ENCODE results near the gene ICAM2.
"Not testable (repeated sequence)": the region's sequence is repeated elsewhere in the genome, so short reads cannot be mapped to it uniquely, and the experiment has no call there.

The ICAM2 gene

GRCh38 chr17:63984651-63985386, 35.6 kb downstream of the ICAM2 start:
- H3K79me1 ChIP-seq (replicated peaks; ENCODE audit: low read length, poor library complexity, severe bottlenecking) = no peaks in the 10 kb centered on the region
- H3K23ac ChIP-seq (ENCODE audit: low read length in 2 of 2) = no peak overlapping the region
- no peak overlapping the region for H2BK120ac ChIP-seq (ENCODE audit: low read depth, low read length)
- H2AFZ ChIP-seq (ENCODE audit: low read depth, low read length) = no peak overlapping the region
- H3K36me3 ChIP-seq (ENCODE audit: control insufficient read depth in 1 of 2, insufficient read depth in 2 of 2, low read depth in 1 of 2, low read length in 2 of 2) = no peaks in the 10 kb centered on the region
- peak overlapping the region; percentile 31 for H4K91ac ChIP-seq (ENCODE audit: low read length)
- no peak overlapping the region for H3K27ac ChIP-seq (ENCODE audit: low read length, poor library complexity, severe bottlenecking)
- H3K9me3 ChIP-seq (ENCODE audit: control insufficient read depth, low read length) = peaks cover 5% of the 10 kb centered on the region
- DNase-seq = peak; percentile 88
- peak overlapping the region in 1 of 2 experiments; percentile 22 for H3K14ac ChIP-seq (ENCODE audit: low read length in 2 of 2)
- peak overlapping the region in 1 of 2 experiments; percentile 42 for H2BK12ac ChIP-seq (ENCODE audit: low read length in 2 of 2)
- peaks cover 9 to 12% of the 10 kb centered on the region in 2 experiments for H3K27me3 ChIP-seq (ENCODE audit: control insufficient read depth in 1 of 2, insufficient read depth in 1 of 2, low read length in 2 of 2)
- no peak overlapping the region for H3K4me2 ChIP-seq (ENCODE audit: low read length, poor library complexity, severe bottlenecking)
- H4K8ac ChIP-seq (ENCODE audit: low read length) = no peak overlapping the region
- no peak overlapping the region for H2BK5ac ChIP-seq (ENCODE audit: low read depth, low read length, poor library complexity, severe bottlenecking)
- H3K9ac ChIP-seq (ENCODE audit: low read length) = peak overlapping the region; percentile 21
- WGBS = 79% methylated on average over 13 of the region's 16 CpGs
- H2AK5ac ChIP-seq (ENCODE audit: low read length, severe bottlenecking) = no peak overlapping the region
- H3K4ac ChIP-seq (ENCODE audit: low read depth in 1 of 2, low read length in 2 of 2) = no peak overlapping the region
- H3K4me1 ChIP-seq (ENCODE audit: control insufficient read depth, insufficient read depth, low read depth, low read length) = peaks cover 13% of the 10 kb centered on the region
- peak overlapping the region in 1 of 2 experiments; percentile 7 for H3K18ac ChIP-seq (ENCODE audit: low read depth in 1 of 2, low read length in 2 of 2)
- no peak overlapping the region for H2BK15ac ChIP-seq (ENCODE audit: low read depth, poor library complexity, severe bottlenecking)
- H3K4me3 ChIP-seq (ENCODE audit: insufficient read depth in 1 of 2, low read depth in 1 of 2, low read length in 2 of 2) = no peak overlapping the region

GRCh38 chr17:63984236-63984635, 36.2 kb downstream of the ICAM2 start:
- Histone ChIP-seq H3K14ac (ENCODE audit: low read length in 2 of 2) (no peak overlapping the region), H3K4me3 (ENCODE audit: insufficient read depth in 1 of 2, low read depth in 1 of 2, low read length in 2 of 2) (no peak overlapping the region), H2AK5ac (ENCODE audit: low read length, severe bottlenecking) (no peak overlapping the region), H3K18ac (ENCODE audit: low read depth in 1 of 2, low read length in 2 of 2) (no peak overlapping the region), H3K27me3 (ENCODE audit: control insufficient read depth in 1 of 2, insufficient read depth in 1 of 2, low read length in 2 of 2) (peaks cover 3 to 6% of the 10 kb centered on the region in 2 experiments), H3K27ac (ENCODE audit: low read length, poor library complexity, severe bottlenecking) (no peak overlapping the region), H4K91ac (ENCODE audit: low read length) (no peak overlapping the region), H2BK12ac (ENCODE audit: low read length in 2 of 2) (no peak overlapping the region), H3K9ac (ENCODE audit: low read length) (peak overlapping the region; percentile 21), H3K4ac (ENCODE audit: low read depth in 1 of 2, low read length in 2 of 2) (no peak overlapping the region), H3K9me3 (ENCODE audit: control insufficient read depth, low read length) (peaks cover 5% of the 10 kb centered on the region), H3K4me2 (ENCODE audit: low read length, poor library complexity, severe bottlenecking) (no peak overlapping the region), H2BK5ac (ENCODE audit: low read depth, low read length, poor library complexity, severe bottlenecking) (no peak overlapping the region), H3K36me3 (ENCODE audit: control insufficient read depth in 1 of 2, insufficient read depth in 2 of 2, low read depth in 1 of 2, low read length in 2 of 2) (no peaks in the 10 kb centered on the region), H2BK120ac (ENCODE audit: low read depth, low read length) (no peak overlapping the region), H3K4me1 (ENCODE audit: control insufficient read depth, insufficient read depth, low read depth, low read length) (peaks cover 13% of the 10 kb centered on the region), H3K79me1 (replicated peaks; ENCODE audit: low read length, poor library complexity, severe bottlenecking) (no peaks in the 10 kb centered on the region), H4K8ac (ENCODE audit: low read length) (no peak overlapping the region), H3K23ac (ENCODE audit: low read length in 2 of 2) (no peak overlapping the region), H2BK15ac (ENCODE audit: low read depth, poor library complexity, severe bottlenecking) (no peak overlapping the region), H2AFZ (ENCODE audit: low read depth, low read length) (no peak overlapping the region)
- no peak for DNase-seq
- 69% methylated on average over 4 of the region's 5 CpGs for WGBS

- Histone ChIP-seq H2BK15ac (ENCODE audit: low read depth, poor library complexity, severe bottlenecking) (no peak overlapping the region), H3K27me3 (ENCODE audit: control insufficient read depth in 1 of 2, insufficient read depth in 1 of 2, low read length in 2 of 2) (peaks cover 0 to 3% of the 10 kb centered on the region in 2 experiments), H3K23ac (ENCODE audit: low read length in 2 of 2) (no peak overlapping the region), H3K9ac (ENCODE audit: low read length) (no peak overlapping the region), H3K18ac (ENCODE audit: low read depth in 1 of 2, low read length in 2 of 2) (no peak overlapping the region), H3K36me3 (ENCODE audit: control insufficient read depth in 1 of 2, insufficient read depth in 2 of 2, low read depth in 1 of 2, low read length in 2 of 2) (no peaks in the 10 kb centered on the region), H3K9me3 (ENCODE audit: control insufficient read depth, low read length) (peaks cover 5% of the 10 kb centered on the region), H2AFZ (ENCODE audit: low read depth, low read length) (no peak overlapping the region), H2BK120ac (ENCODE audit: low read depth, low read length) (no peak overlapping the region), H2BK5ac (ENCODE audit: low read depth, low read length, poor library complexity, severe bottlenecking) (no peak overlapping the region), H3K4ac (ENCODE audit: low read depth in 1 of 2, low read length in 2 of 2) (no peak overlapping the region), H2BK12ac (ENCODE audit: low read length in 2 of 2) (no peak overlapping the region), H3K4me2 (ENCODE audit: low read length, poor library complexity, severe bottlenecking) (no peak overlapping the region), H3K14ac (ENCODE audit: low read length in 2 of 2) (no peak overlapping the region), H4K8ac (ENCODE audit: low read length) (no peak overlapping the region), H3K79me1 (replicated peaks; ENCODE audit: low read length, poor library complexity, severe bottlenecking) (no peaks in the 10 kb centered on the region), H2AK5ac (ENCODE audit: low read length, severe bottlenecking) (no peak overlapping the region), H4K91ac (ENCODE audit: low read length) (no peak overlapping the region), H3K27ac (ENCODE audit: low read length, poor library complexity, severe bottlenecking) (no peak overlapping the region), H3K4me3 (ENCODE audit: insufficient read depth in 1 of 2, low read depth in 1 of 2, low read length in 2 of 2) (no peak overlapping the region), H3K4me1 (ENCODE audit: control insufficient read depth, insufficient read depth, low read depth, low read length) (peaks cover 9% of the 10 kb centered on the region)
- 90% methylated on average over 7 of the region's 7 CpGs for WGBS
- no peak for DNase-seq
Measured at GRCh38 chr17:63983320-63983719, 37.1 kb downstream of the ICAM2 start.

- H3K23ac ChIP-seq (ENCODE audit: low read length in 2 of 2); H3K27ac ChIP-seq (ENCODE audit: low read length, poor library complexity, severe bottlenecking); H3K9ac ChIP-seq (ENCODE audit: low read length); H2BK12ac ChIP-seq (ENCODE audit: low read length in 2 of 2); H3K4me2 ChIP-seq (ENCODE audit: low read length, poor library complexity, severe bottlenecking); H3K27me3 ChIP-seq (ENCODE audit: control insufficient read depth in 1 of 2, insufficient read depth in 1 of 2, low read length in 2 of 2); H2BK5ac ChIP-seq (ENCODE audit: low read depth, low read length, poor library complexity, severe bottlenecking); DNase-seq; H3K14ac ChIP-seq (ENCODE audit: low read length in 2 of 2); H2AFZ ChIP-seq (ENCODE audit: low read depth, low read length); H2BK120ac ChIP-seq (ENCODE audit: low read depth, low read length); H4K91ac ChIP-seq (ENCODE audit: low read length); H2BK15ac ChIP-seq (ENCODE audit: low read depth, poor library complexity, severe bottlenecking); H3K9me3 ChIP-seq (ENCODE audit: control insufficient read depth, low read length); H3K79me1 ChIP-seq (replicated peaks; ENCODE audit: low read length, poor library complexity, severe bottlenecking); H3K36me3 ChIP-seq (ENCODE audit: control insufficient read depth in 1 of 2, insufficient read depth in 2 of 2, low read depth in 1 of 2, low read length in 2 of 2); H3K18ac ChIP-seq (ENCODE audit: low read depth in 1 of 2, low read length in 2 of 2); H3K4ac ChIP-seq (ENCODE audit: low read depth in 1 of 2, low read length in 2 of 2); H2AK5ac ChIP-seq (ENCODE audit: low read length, severe bottlenecking); H3K4me3 ChIP-seq (ENCODE audit: insufficient read depth in 1 of 2, low read depth in 1 of 2, low read length in 2 of 2); H3K4me1 ChIP-seq (ENCODE audit: control insufficient read depth, insufficient read depth, low read depth, low read length); H4K8ac ChIP-seq (ENCODE audit: low read length): not testable (repeated sequence)
- 81% methylated on average over 2 of the region's 2 CpGs for WGBS
Measured at GRCh38 chr17:63982641-63983040, 37.8 kb downstream of the ICAM2 start.

Measured in mesenchymal stem cell (in vitro differentiated cells and primary cell).